Hepatocyte (in vitro differentiated cells): Measurements from ENCODE around the gene MACF1. TPM values are rescaled to one million over a fixed set of nuclear protein-coding genes. Genes with fewer than 3 reads are reported as not detected.

Experiments
- DNase-seq: peaks from one replicate; pipeline ENCODE4 v3.0.0-alpha.2; 2016; ENCODE audit warnings: low spot score
- H2AFZ ChIP-seq: fragments of 200-600 bp; sonication (generic); 2 replicates; pipeline ENCODE4 v1.6.0; 2016; ENCODE audit warnings: antibody characterized with exemption, mild to moderate bottlenecking
- H3K27ac ChIP-seq: fragments of 200-600 bp; sonication (generic); 2 replicates; pipeline ENCODE4 v1.5.1; 2016; ENCODE audit warnings: mild to moderate bottlenecking
- H3K27me3 ChIP-seq: fragments of 200-600 bp; sonication (generic); 2 replicates; pipeline ENCODE4 v1.6.1; 2016
- H3K36me3 ChIP-seq: fragments of 200-600 bp; sonication (generic); replicated peaks from 2 replicates; pipeline ENCODE4 v1.5.1; 2016; ENCODE audit warnings: low read depth; ENCODE audit not compliant: insufficient read depth
- H3K4me1 ChIP-seq: fragments of 200-600 bp; sonication (generic); 2 replicates; pipeline ENCODE4 v1.5.1; 2016; ENCODE audit warnings: mild to moderate bottlenecking, moderate library complexity; ENCODE audit not compliant: insufficient read depth
- H3K4me2 ChIP-seq: fragments of 200-600 bp; sonication (generic); 2 replicates; pipeline ENCODE4 v1.6.0; 2016
- H3K4me3 ChIP-seq: fragments of 200-600 bp; sonication (generic); 2 replicates; pipeline ENCODE4 v1.5.1; 2016; ENCODE audit warnings: mild to moderate bottlenecking
- H3K79me2 ChIP-seq: fragments of 200-600 bp; sonication (generic); 2 replicates; pipeline ENCODE4 v1.6.0; 2017; ENCODE audit warnings: mild to moderate bottlenecking
- H3K9me2 ChIP-seq: fragments of 200-600 bp; sonication (generic); replicated peaks from 2 replicates; pipeline ENCODE4 v1.6.0; 2017; ENCODE audit warnings: mild to moderate bottlenecking; ENCODE audit not compliant: insufficient read depth
- H3K9me3 ChIP-seq: fragments of 200-600 bp; sonication (generic); 2 replicates; pipeline ENCODE4 v1.5.1; 2016; ENCODE audit warnings: low read depth, mild to moderate bottlenecking
- H4K20me1 ChIP-seq: fragments of 200-600 bp; sonication (generic); 2 replicates; pipeline ENCODE4 v1.6.0; 2016; ENCODE audit warnings: mild to moderate bottlenecking; ENCODE audit not compliant: insufficient read depth, poor library complexity, severe bottlenecking
- CTCF ChIP-seq: fragments of 200-600 bp; sonication (generic); IDR thresholded peaks from 2 replicates; pipeline ENCODE4 v1.5.1; 2016; ENCODE audit warnings: antibody characterized with exemption, mild to moderate bottlenecking; ENCODE audit not compliant: poor library complexity
- EZH2 ChIP-seq: fragments of 200-600 bp; sonication (generic); IDR thresholded peaks from 2 replicates; pipeline ENCODE4 v1.6.1; 2016; ENCODE audit warnings: antibody characterized with exemption, mild to moderate bottlenecking, borderline replicate concordance
- EZH2phosphoT487 ChIP-seq: fragments of 200-600 bp; sonication (generic); IDR thresholded peaks from one replicate; pipeline ENCODE4 v1.6.1; 2018; ENCODE audit warnings: antibody characterized with exemption, mild to moderate bottlenecking, low read depth, moderate library complexity; ENCODE audit not compliant: unreplicated experiment, severe bottlenecking
- WGBS: methylation state at CpG from one replicate; pipeline ENCODE4 v1.1.6; 2016; ENCODE audit warnings: low lambda C conversion rate; ENCODE audit errors: missing lambda C conversion rate; 5-methylcytosine and 5-hydroxymethylcytosine counted together
- polyA plus RNA-seq: library from polyadenylated mRNA; unstranded; fragments of >200 nt; fragmentation: Nextera tagmentation; extraction: Ambion mirVana; gene quantifications from 2 replicates; pipeline ENCODE4 v1.2.1, GENCODE V29; 2016
- total RNA-seq: library from RNA; depleted of rRNA; stranded (reverse); fragments of >200 nt; gene quantifications from 2 replicates; pipeline ENCODE4 v1.2.3, GENCODE V29; 2014

Gene MACF1
- total and polyA plus RNA-seq, 2 experiments from 2014 or later: 47.1 to 136 TPM

GRCh38 chr1:39194398-39195051 is 10.0 kb upstream of the MACF1 start:
- WGBS: 81% methylated on average over 7 of the region's 8 CpGs
- Histone ChIP-seq H3K27ac (peak overlapping the region; percentile 41), H4K20me1 (no peaks in the 10 kb centered on the region), H3K9me2 (no peaks in the 10 kb centered on the region), H3K4me1 (peaks cover 12% of the 10 kb centered on the region), H3K9me3 (no peaks in the 10 kb centered on the region), H3K4me3 (no peak overlapping the region), H2AFZ (no peak overlapping the region), H3K4me2 (no peak overlapping the region), H3K36me3 (no peaks in the 10 kb centered on the region), H3K79me2 (peaks cover 70% of the 10 kb centered on the region), H3K27me3 (no peaks in the 10 kb centered on the region)
- TF ChIP-seq EZH2phosphoT487: no peak
- no peak for TF ChIP-seq CTCF
- TF ChIP-seq EZH2: no peak
- no peak for DNase-seq

- no peaks in the 10 kb centered on the region for H3K9me2 ChIP-seq
- peaks cover 76% of the 10 kb centered on the region for H3K79me2 ChIP-seq
- peaks cover 6% of the 10 kb centered on the region for H3K4me1 ChIP-seq
- H4K20me1 ChIP-seq: no peaks in the 10 kb centered on the region
- H3K9me3 ChIP-seq: no peaks in the 10 kb centered on the region
- no peak for DNase-seq
- no peaks in the 10 kb centered on the region for H3K36me3 ChIP-seq
- H3K27me3 ChIP-seq: no peaks in the 10 kb centered on the region
- WGBS: 72% methylated on average over 5 of the region's 5 CpGs
- no peak overlapping the region for H3K4me2 ChIP-seq
- TF ChIP-seq EZH2: no peak
- TF ChIP-seq CTCF: no peak
- no peak for TF ChIP-seq EZH2phosphoT487
- peak overlapping the region; percentile 41 for H3K27ac ChIP-seq
- H2AFZ ChIP-seq: no peak overlapping the region
- H3K4me3 ChIP-seq: no peak overlapping the region
These were observed 9.1 kb upstream of the MACF1 start for GRCh38 chr1:39195166-39196111.

GRCh38 chr1:39196244-39197215 is 8.0 kb upstream of the MACF1 start:
- H3K27ac ChIP-seq: no peak overlapping the region
- no peaks in the 10 kb centered on the region for H3K9me2 ChIP-seq
- no peaks in the 10 kb centered on the region for H3K36me3 ChIP-seq
- 80% methylated on average over 6 of the region's 6 CpGs for WGBS
- H3K4me3 ChIP-seq: no peak overlapping the region
- no peak overlapping the region for H2AFZ ChIP-seq
- peaks cover 76% of the 10 kb centered on the region for H3K79me2 ChIP-seq
- H3K9me3 ChIP-seq: no peaks in the 10 kb centered on the region
- H4K20me1 ChIP-seq: no peaks in the 10 kb centered on the region
- no peak overlapping the region for H3K4me2 ChIP-seq
- peaks cover 6% of the 10 kb centered on the region for H3K4me1 ChIP-seq
- H3K27me3 ChIP-seq: no peaks in the 10 kb centered on the region
- DNase-seq: no peak
- TF ChIP-seq CTCF (no peak), EZH2 (no peak), EZH2phosphoT487 (no peak)
